HG03139 (cell line): ENCODE data around the gene GRIN2B.

Experiments used
- ATAC-seq: cut with Tn5 transposase; IDR thresholded peaks from one replicate; pipeline ENCODE4 v1.9.1; 2021; ENCODE audit not compliant: unreplicated experiment

Gene GRIN2B

GRCh38 chr12:13957576-13957975 is 23.8 kb downstream of the GRIN2B start:
- ATAC-seq: no peak

- ATAC-seq: no peak
Observed at GRCh38 chr12:13956060-13956590, 25.3 kb downstream of the GRIN2B start.

- no peak for ATAC-seq
Observed at GRCh38 chr12:13952096-13952495, 29.3 kb downstream of the GRIN2B start.

GRCh38 chr12:13950502-13950901 is 30.9 kb downstream of the GRIN2B start:
- ATAC-seq: no peak

GRCh38 chr12:13948621-13949020 is 32.8 kb downstream of the GRIN2B start:
- no peak for ATAC-seq

- ATAC-seq: no peak
Observed at GRCh38 chr12:13947276-13947946, 34.0 kb downstream of the GRIN2B start.

DNA sequence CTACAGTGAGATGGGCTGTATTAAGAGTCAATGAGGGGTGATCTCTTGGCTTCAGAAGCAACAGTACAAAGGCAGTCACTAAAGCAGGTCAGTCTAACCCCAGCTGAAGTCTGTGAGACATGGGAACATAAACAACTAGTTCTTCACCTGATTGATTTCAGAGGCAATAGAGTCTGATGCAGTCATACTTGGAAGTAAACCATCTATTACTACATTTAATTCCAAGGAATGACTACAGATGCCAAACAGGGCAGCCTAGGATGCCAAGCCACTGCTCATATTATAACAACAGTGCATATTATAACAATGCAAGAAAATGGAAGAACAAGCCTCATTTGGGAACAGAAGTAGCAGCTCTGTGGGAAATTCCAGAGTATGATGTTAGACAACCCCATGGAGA is 35.8 kb downstream of the GRIN2B start:
- ATAC-seq: no peak

- no peak for ATAC-seq
Observed at GRCh38 chr12:13945236-13945635, 36.2 kb downstream of the GRIN2B start.

DNA sequence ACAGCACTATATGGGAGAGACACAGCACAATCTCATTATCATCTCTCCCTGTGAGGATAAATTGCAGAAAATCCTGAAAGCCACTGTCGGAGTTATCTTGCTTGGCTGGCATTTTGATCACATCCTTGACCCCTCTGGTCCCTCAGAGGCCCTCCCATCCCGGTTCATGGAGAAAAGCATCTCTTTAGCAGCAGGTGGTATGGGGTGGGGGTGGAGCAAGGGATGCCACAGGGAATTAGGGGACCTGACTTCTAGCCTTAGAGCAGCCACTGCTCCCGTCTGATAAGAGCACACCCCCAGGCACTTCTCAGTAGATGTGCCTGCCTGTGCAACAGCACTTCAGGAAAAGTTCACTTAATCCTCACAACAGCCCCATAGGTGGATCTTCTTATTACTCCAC is 38.6 kb downstream of the GRIN2B start:
- ATAC-seq: no peak

- no peak for ATAC-seq
Observed at GRCh38 chr12:13941258-13942249, 39.8 kb downstream of the GRIN2B start.

DNA sequence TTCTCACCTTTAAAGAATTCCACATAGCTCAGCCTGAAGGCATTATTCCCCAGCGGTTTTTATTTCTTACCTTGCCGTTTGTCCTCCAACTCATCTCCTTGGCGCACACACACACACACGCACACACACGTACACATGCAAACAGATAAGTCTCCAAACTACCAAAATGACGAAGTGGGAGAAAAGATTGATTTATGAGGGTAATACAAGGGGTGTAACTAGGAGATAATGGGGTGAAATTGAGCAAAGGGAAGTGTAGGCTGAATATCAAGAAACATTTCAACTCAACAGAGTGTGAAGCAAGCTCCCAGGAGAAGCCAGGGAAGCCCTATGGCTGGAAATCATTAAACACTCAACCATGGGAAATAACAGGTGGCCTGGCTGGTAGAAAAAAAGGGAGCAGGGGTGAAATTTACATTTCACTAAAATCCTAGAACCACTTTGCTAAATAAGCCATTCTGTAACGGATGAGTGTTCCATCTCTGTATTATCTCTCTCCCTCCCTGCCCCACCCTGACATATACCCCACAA is 41.0 kb downstream of the GRIN2B start:
- ATAC-seq: no peak

DNA sequence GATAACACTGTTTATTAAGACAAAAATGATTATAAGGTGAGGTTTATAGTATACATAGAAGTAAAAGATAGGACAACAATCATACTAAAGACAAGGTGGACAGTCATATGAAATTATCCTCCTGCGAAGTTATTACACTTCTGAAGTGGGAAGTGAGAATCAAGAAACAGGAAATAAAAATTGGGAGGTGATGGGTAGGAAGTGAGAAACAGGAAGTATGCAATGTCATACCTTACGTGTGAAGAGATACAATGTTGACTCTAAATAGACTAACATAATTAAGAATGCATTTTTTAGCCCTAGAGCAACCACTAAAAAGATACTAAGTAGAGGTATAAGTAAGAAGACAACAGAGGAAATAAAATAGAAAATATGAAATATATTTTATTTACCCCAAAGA is 43.7 kb downstream of the GRIN2B start:
- no peak for ATAC-seq

DNA sequence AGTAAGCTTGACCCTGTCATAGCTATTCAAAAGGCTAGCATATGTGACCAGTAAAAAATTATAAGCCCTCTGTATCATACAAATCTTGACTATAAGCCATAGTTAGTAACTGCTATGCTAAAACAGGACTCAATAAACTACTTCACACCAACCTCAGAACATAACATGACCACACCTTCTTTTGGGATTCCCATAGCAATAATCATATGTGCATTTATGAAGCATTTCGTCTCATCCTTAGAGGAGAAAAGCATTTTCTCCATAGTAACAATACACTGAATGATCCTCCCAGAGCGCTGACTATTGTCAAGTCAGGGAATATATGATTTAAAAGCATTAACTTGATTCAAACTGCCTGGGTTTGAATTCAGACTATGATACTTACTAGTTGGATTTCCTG is 46.2 kb downstream of the GRIN2B start:
- ATAC-seq: no peak
